Measurements from ENCODE around the gene TBRG4.

GRCh38 chr7:45069444-45070253 is 41.8 kb downstream of the TBRG4 start:
- TF ChIP-seq CTCF (conservative IDR thresholded peaks at IDR 0.05) (no peak), ZFX (IDR thresholded peaks at IDR 0.05) (no peak)
